HepG2 (cell line): ENCODE results near the gene C20orf202. TPM values are rescaled to one million over a fixed set of nuclear protein-coding genes. Genes with fewer than 3 reads are reported as not detected.

Experiments used
- ATAC-seq: fragments of 200-7000 bp; cut with Tn5 transposase; 3 replicates; pipeline ENCODE4 v1.9.1; 2020; ENCODE audit warnings: mild to moderate bottlenecking, moderate library complexity
- BruUV-seq: library from RNA; stranded (reverse); fragments of 400-500 nt; replicated peaks from 2 replicates; lab custom pipeline; 2021; lab: Mats Ljungman, UMichigan
- CTCF ChIA-PET: fragments of 300-600 bp; formaldehyde crosslinking; extraction: SDS; loops from one replicate; lab custom pipeline; 2021; ENCODE audit warnings: low total read pairs, inconsistent platforms, low intra/inter-chr PET ratio; lab: Yijun Ruan, JAX
- POLR2A ChIA-PET: fragments of 350-600 bp; sonication (Branson Sonifier 250); formaldehyde crosslinking; loops from one replicate; lab custom pipeline; 2020; ENCODE audit warnings: antibody characterized with exemption, inconsistent platforms; lab: Yijun Ruan, JAX
- DNase-seq: peaks from one replicate; pipeline ENCODE4 v3.0.0-alpha.2; 2015; ENCODE audit warnings: low spot score
- FAIRE-seq: peaks from 3 replicates; lab custom pipeline; 2011; peaks lifted over from hg19 to GRCh38; lab: Jason Lieb, UNC
- H2AFZ ChIP-seq: one replicate; pipeline ENCODE4 v1.6.1; 2011; ENCODE audit warnings: low read length, inconsistent platforms
- H3K27ac ChIP-seq: fragments of 300-600 bp; 3 replicates; pipeline ENCODE4 v1.8.0; 2011; ENCODE audit warnings: mixed run types, mild to moderate bottlenecking, mixed read lengths, low read length, inconsistent platforms; ENCODE audit not compliant: insufficient read depth; ENCODE audit errors: extremely low read length
- H3K27me3 ChIP-seq, 2 experiments: fragments of 200-600 bp in 1 of 2; 2 replicates in 1 of 2; 3 replicates in 1 of 2; pipeline versions ENCODE4 v1.6.0 to v1.8.0; 2011; ENCODE audit warnings: low read length in 2 of 2, mild to moderate bottlenecking in 2 of 2, moderate library complexity in 2 of 2, inconsistent platforms in 1 of 2; ENCODE audit not compliant: insufficient read depth in 2 of 2, control insufficient read depth in 1 of 2
- H3K36me3 ChIP-seq, 2 experiments: fragments of 200-600 bp in 1 of 2; replicated peaks in 1 of 2; 2 replicates in 1 of 2; 3 replicates in 1 of 2; pipeline versions ENCODE4 v1.5.1 to v1.8.0; 2011; ENCODE audit warnings: low read length in 2 of 2, inconsistent platforms in 1 of 2; ENCODE audit not compliant: insufficient read depth in 2 of 2, control insufficient read depth in 1 of 2
- H3K4me1 ChIP-seq: 2 replicates; pipeline ENCODE4 v1.5.1; 2012; ENCODE audit warnings: low read length, inconsistent platforms; ENCODE audit not compliant: insufficient read depth
- H3K4me2 ChIP-seq: 2 replicates; pipeline ENCODE4 v1.6.0; 2011; ENCODE audit warnings: low read depth, low read length, inconsistent platforms
- H3K4me3 ChIP-seq, 3 experiments: fragments of 200-600 bp in 1 of 3; sonication (generic), shearing (Covaris generic) in 1 of 3; replicated peaks in 1 of 3; 2 replicates each; pipeline ENCODE4 v1.5.1; 2011 to 2016; ENCODE audit warnings: low read length in 3 of 3, inconsistent platforms in 2 of 3, low read depth in 2 of 3, mild to moderate bottlenecking in 2 of 3, control low read depth in 1 of 3, mixed read lengths in 1 of 3; ENCODE audit not compliant: insufficient read depth in 1 of 3
- H3K79me2 ChIP-seq: one replicate; pipeline ENCODE4 v1.6.1; 2011; ENCODE audit warnings: low read length, inconsistent platforms; ENCODE audit not compliant: insufficient read depth
- H3K9ac ChIP-seq: 2 replicates; pipeline ENCODE4 v1.6.0; 2011; ENCODE audit warnings: mild to moderate bottlenecking, low read depth, low read length, inconsistent platforms; ENCODE audit not compliant: insufficient read depth
- H3K9me3 ChIP-seq: 2 replicates; pipeline ENCODE4 v1.5.1; 2012; ENCODE audit warnings: mild to moderate bottlenecking, low read length
- H4K20me1 ChIP-seq: 2 replicates; pipeline ENCODE4 v1.6.0; 2011; ENCODE audit warnings: inconsistent platforms, mild to moderate bottlenecking, low read length, moderate library complexity; ENCODE audit not compliant: insufficient read depth
- AGO2 ChIP-seq: fragments of 200-400 bp; formaldehyde crosslinking; optimal IDR thresholded peaks from 2 replicates; pipeline ENCODE3; 2017; ENCODE audit warnings: mild to moderate bottlenecking, low read depth, low read length, moderate library complexity
- EZH2 ChIP-seq: conservative IDR thresholded peaks from 2 replicates; pipeline ENCODE4 v1.6.1; 2012; ENCODE audit warnings: mild to moderate bottlenecking, low read depth, low read length, moderate library complexity
- PAWR ChIP-seq: sonication (generic); formaldehyde crosslinking; IDR thresholded peaks from 2 replicates; pipeline ENCODE4 v1.4.0; 2020; ENCODE audit warnings: missing genetic modification reagents, mild to moderate bottlenecking, borderline replicate concordance
- SYNCRIP ChIP-seq: fragments of 200-400 bp; formaldehyde crosslinking; IDR thresholded peaks from 2 replicates; pipeline ENCODE4 v1.6.1; 2018; ENCODE audit warnings: mild to moderate bottlenecking, low read depth, low read length; ENCODE audit not compliant: insufficient read depth
- ZBTB7A ChIP-seq: sonication (generic); formaldehyde crosslinking; IDR thresholded peaks from 2 replicates; pipeline ENCODE4 v1.8.0; 2022; ENCODE audit warnings: mild to moderate bottlenecking, missing genetic modification reagents
- ZNF230 ChIP-seq: sonication (generic); formaldehyde crosslinking; IDR thresholded peaks from 2 replicates; pipeline ENCODE4 v1.4.0; 2020; ENCODE audit warnings: mild to moderate bottlenecking, missing genetic modification reagents
- ZNF547 ChIP-seq: sonication (generic); formaldehyde crosslinking; IDR thresholded peaks from 2 replicates; pipeline ENCODE4 v1.5.1; 2020; ENCODE audit warnings: mild to moderate bottlenecking, missing genetic modification reagents
- ZNF558 ChIP-seq: sonication (generic); formaldehyde crosslinking; IDR thresholded peaks from 2 replicates; pipeline ENCODE4 v1.9.0; 2022; ENCODE audit warnings: mild to moderate bottlenecking, missing genetic modification reagents, borderline replicate concordance
- ZNF850 ChIP-seq: sonication (generic); formaldehyde crosslinking; conservative IDR thresholded peaks from 2 replicates; pipeline ENCODE4 v1.9.0; 2021; ENCODE audit warnings: mild to moderate bottlenecking, missing genetic modification reagents
- ZSCAN20 ChIP-seq: sonication (generic); formaldehyde crosslinking; IDR thresholded peaks from 2 replicates; pipeline ENCODE4 v1.4.0; 2020; ENCODE audit warnings: missing genetic modification reagents, mild to moderate bottlenecking, borderline replicate concordance
- WGBS: methylation state at CpG from one replicate; pipeline ENCODE4 v1.1.6; 2017; ENCODE audit warnings: low lambda C conversion rate; 5-methylcytosine and 5-hydroxymethylcytosine counted together
- in situ Hi-C: cut with HindIII; loops from 2 replicates; pipeline ENCODE4 v1.10.0; 2017; ENCODE audit warnings: low pct_unique_long_range_greater_than_20kb; ENCODE audit not compliant: extremely low pct_ligation_motif_present
- intact Hi-C: fragments of 100-400 bp; cut with micrococcal nuclease; formaldehyde crosslinking; loops from one replicate; pipeline ENCODE4 v1.10.0; 2022; ENCODE audit not compliant: unreplicated experiment
- polyA plus RNA-seq, 8 experiments: library from polyadenylated mRNA; depleted of rRNA in 3 of 8; stranded (reverse) in 7 of 8; unstranded in 1 of 8; fragments of >200 nt; fragmentation: Illumina TruSeq in 4 of 8; extraction: Trizol in 4 of 8; gene quantifications; 2 replicates each; pipeline versions ENCODE4 v1.2.1 to v1.2.3, GENCODE V29; 2011 to 2016; ENCODE audit warnings: low read depth in 4 of 8, missing spikeins in 1 of 8, mixed read lengths in 1 of 8; ENCODE audit not compliant: insufficient read depth in 1 of 8
- total RNA-seq, 5 experiments: library from RNA; depleted of rRNA; stranded (reverse); fragments of >200 nt; fragmentation: Illumina TruSeq; extraction: Trizol; gene quantifications; 2 replicates each; pipeline ENCODE4 v1.2.3, GENCODE V29; 2016; ENCODE audit warnings: low read depth in 1 of 5
- TF ChIP-seq, protein P1 (sequence below): sonication (generic); formaldehyde crosslinking; IDR thresholded peaks from 2 replicates; pipeline ENCODE4 v1.4.0; 2020; ENCODE audit warnings: missing genetic modification reagents; ENCODE audit errors: not compliant biosample characterization
- TF ChIP-seq, protein P2 (sequence below): sonication (generic); formaldehyde crosslinking; IDR thresholded peaks from 2 replicates; pipeline ENCODE4 v1.4.0; 2020; ENCODE audit warnings: low read depth, mild to moderate bottlenecking, missing genetic modification reagents

Gene C20orf202
- total and polyA plus RNA-seq, 2 of the 13 experiments (the other 11 are each of a cell fraction or from before 2014, with no cell fraction given), result 0.20 to 1.2 TPM

DNA sequence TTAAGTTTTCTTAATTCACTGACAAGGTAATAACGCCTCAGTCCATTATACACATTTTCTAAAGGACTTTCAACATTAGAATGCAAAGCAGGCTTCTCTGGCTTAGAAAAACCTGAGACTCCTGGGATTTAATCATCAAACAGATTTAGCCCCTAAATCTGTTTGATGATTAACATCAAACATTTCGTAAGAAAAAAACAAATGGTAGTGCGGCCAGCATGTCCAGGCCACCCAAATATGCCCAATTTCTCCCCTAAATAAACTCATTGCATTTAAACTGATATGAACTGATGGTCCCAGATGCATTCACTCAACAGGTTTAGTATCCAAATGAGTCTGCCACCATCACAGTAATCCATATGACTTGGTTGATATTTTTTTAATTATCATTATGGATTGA lies 24.6 kb upstream of the C20orf202 start:
- Histone ChIP-seq H3K4me2 (no peak overlapping the region), H3K36me3 (peaks cover 2 to 4% of the 10 kb centered on the region in 2 experiments; a peak in 2 of 5 replicates), H4K20me1 (no peaks in the 10 kb centered on the region), H3K27me3 (no peaks in the 10 kb centered on the region), H3K4me3 (no peak overlapping the region), H3K9ac (no peak overlapping the region), H2AFZ (no peak overlapping the region), H3K79me2 (no peaks in the 10 kb centered on the region), H3K4me1 (peaks cover 15% of the 10 kb centered on the region), H3K9me3 (no peaks in the 10 kb centered on the region), H3K27ac (no peak overlapping the region)
- ATAC-seq, result no peak
- FAIRE-seq, result no peak
- in situ Hi-C loops (no loop called here), intact Hi-C loops (no loop called here)
- ChIA-PET POLR2A (no interaction called here), CTCF (interaction anchor here (1.7 kb wide), 1 partner anchor 34 kb away, joined by 8 read pairs; no protein-coding TSS in a partner anchor)
- no TSS peak for BruUV-seq
- DNase-seq, result no peak
- TF ChIP-seq ZNF547 (CRISPR knock-in tag), result no peak
- no peak for TF ChIP-seq PAWR (CRISPR knock-in tag)
- no peak for TF ChIP-seq EZH2
- no peak for TF ChIP-seq ZSCAN20 (CRISPR knock-in tag)
- WGBS, result 93% methylated on average over 3 of the region's 3 CpGs

DNA sequence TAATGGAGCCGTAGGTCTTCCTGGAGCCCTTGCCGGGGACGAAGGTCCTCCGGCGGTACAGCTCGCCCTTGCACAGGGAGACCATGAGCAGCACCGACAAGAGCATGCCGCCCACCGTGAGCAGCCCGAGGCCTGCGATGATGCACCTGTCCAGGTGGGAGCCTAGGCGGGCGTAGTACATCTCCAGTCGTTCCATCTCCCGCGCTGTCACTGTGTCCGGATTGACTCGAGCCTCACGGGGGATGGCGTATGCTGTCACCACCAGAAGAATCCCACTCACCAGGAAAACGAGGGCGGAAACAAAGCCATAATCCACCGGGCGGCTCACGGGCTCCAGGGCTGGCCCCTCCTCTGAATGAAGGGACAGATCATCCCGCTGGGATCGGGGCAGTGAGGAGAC lies 22.3 kb upstream of the C20orf202 start:
- Histone ChIP-seq H3K4me1 (peaks cover 30% of the 10 kb centered on the region), H2AFZ (no peak overlapping the region), H4K20me1 (no peaks in the 10 kb centered on the region), H3K79me2 (no peaks in the 10 kb centered on the region), H3K27me3 (no peaks in the 10 kb centered on the region; a peak in 1 of 5 replicates), H3K4me2 (no peak overlapping the region), H3K4me3 (no peak overlapping the region), H3K9me3 (no peaks in the 10 kb centered on the region), H3K9ac (no peak overlapping the region), H3K36me3 (peaks cover 0 to 4% of the 10 kb centered on the region in 2 experiments; a peak in 1 of 5 replicates), H3K27ac (no peak overlapping the region)
- intact Hi-C loops, result loop anchor here (10.0 kb wide), 1 partner anchor 366 kb away; no protein-coding TSS in a partner anchor
- BruUV-seq, result no TSS peak
- no peak for FAIRE-seq
- no peak for DNase-seq
- no peak for TF ChIP-seq ZNF558 (CRISPR knock-in tag)
- peak; percentile 37 for TF ChIP-seq AGO2
- TF ChIP-seq, protein P1, sequence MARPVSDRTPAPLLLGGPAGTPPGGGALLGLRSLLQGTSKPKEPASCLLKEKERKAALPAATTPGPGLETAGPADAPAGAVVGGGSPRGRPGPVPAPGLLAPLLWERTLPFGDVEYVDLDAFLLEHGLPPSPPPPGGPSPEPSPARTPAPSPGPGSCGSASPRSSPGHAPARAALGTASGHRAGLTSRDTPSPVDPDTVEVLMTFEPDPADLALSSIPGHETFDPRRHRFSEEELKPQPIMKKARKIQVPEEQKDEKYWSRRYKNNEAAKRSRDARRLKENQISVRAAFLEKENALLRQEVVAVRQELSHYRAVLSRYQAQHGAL (CRISPR knock-in tag), result no peak
- no peak for TF ChIP-seq ZNF230 (CRISPR knock-in tag)
- TF ChIP-seq ZNF850 (CRISPR knock-in tag), result no peak
- no peak for TF ChIP-seq ZBTB7A (CRISPR knock-in tag)
- TF ChIP-seq, protein P2, sequence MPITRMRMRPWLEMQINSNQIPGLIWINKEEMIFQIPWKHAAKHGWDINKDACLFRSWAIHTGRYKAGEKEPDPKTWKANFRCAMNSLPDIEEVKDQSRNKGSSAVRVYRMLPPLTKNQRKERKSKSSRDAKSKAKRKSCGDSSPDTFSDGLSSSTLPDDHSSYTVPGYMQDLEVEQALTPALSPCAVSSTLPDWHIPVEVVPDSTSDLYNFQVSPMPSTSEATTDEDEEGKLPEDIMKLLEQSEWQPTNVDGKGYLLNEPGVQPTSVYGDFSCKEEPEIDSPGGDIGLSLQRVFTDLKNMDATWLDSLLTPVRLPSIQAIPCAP (CRISPR knock-in tag), result no peak
- no peak for TF ChIP-seq SYNCRIP
- POLR2A ChIA-PET, result no interaction called here
- 98% methylated on average over 25 of the region's 27 CpGs for WGBS
- in situ Hi-C loops, result loop anchor here (10.0 kb wide), 2 partner anchors 226 to 366 kb away; no protein-coding TSS in a partner anchor
- CTCF ChIA-PET, result no interaction called here
- ATAC-seq, result no peak
